Peyer's patch (tissue), 4 donors: ENCODE measurements around the gene HINT2.

Experiments used
- POLR2A ChIP-seq, 2 donors: fragments of 450-650 bp; IDR thresholded peaks; one replicate each; pipeline ENCODE4 v1.5.1; 2017; ENCODE audit warnings: antibody characterized with exemption in 2 of 2, mild to moderate bottlenecking in 2 of 2, moderate library complexity in 2 of 2
- TF ChIP-seq, protein P1 (sequence below), 6 experiments: fragments of 450-650 bp in 4 of 6; fragments of 200-600 bp in 2 of 6; sonication (generic) in 1 of 6; IDR thresholded peaks; one replicate each; pipeline ENCODE4 v1.5.1; 2017 to 2019; ENCODE audit warnings: antibody characterized with exemption in 6 of 6, mild to moderate bottlenecking in 3 of 6, moderate library complexity in 1 of 6

DNA sequence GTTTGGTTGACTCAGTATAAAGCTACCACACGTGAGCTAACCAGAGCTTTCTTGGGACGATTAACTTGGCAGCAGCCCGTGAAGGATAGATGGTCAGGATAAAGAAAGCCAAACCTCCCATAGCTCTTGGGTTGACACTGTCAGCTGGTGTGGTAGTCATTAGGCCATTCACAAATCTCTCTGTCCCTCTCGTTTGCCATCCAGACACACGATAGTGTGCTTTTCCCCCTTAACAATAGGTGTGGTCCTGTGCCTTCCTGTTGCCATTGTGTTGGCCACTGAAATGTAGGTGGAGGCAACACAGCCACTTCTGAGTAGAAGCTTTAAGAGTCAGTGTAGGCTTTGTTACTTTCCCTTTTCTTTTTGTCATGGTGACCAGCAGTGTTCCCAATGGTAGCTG lies 43.6 kb upstream of the HINT2 start:
- TF ChIP-seq, protein P1, sequence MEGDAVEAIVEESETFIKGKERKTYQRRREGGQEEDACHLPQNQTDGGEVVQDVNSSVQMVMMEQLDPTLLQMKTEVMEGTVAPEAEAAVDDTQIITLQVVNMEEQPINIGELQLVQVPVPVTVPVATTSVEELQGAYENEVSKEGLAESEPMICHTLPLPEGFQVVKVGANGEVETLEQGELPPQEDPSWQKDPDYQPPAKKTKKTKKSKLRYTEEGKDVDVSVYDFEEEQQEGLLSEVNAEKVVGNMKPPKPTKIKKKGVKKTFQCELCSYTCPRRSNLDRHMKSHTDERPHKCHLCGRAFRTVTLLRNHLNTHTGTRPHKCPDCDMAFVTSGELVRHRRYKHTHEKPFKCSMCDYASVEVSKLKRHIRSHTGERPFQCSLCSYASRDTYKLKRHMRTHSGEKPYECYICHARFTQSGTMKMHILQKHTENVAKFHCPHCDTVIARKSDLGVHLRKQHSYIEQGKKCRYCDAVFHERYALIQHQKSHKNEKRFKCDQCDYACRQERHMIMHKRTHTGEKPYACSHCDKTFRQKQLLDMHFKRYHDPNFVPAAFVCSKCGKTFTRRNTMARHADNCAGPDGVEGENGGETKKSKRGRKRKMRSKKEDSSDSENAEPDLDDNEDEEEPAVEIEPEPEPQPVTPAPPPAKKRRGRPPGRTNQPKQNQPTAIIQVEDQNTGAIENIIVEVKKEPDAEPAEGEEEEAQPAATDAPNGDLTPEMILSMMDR (IDR thresholded peaks at IDR 0.05): no peak
- no peak for TF ChIP-seq POLR2A (IDR thresholded peaks at IDR 0.05)
